Measurements from ENCODE around the gene ARID3A. TPM values are rescaled to one million over a fixed set of nuclear protein-coding genes. Genes with fewer than 3 reads are reported as not detected.

ARID3A gene
- total RNA-seq, 1 donor from 2014 or later = 149 TPM

- H3K4me1 Mint-ChIP-seq (ENCODE audit: low read depth) = no peaks in the 10 kb centered on the region
- no peak for TF ChIP-seq CTCF (IDR thresholded peaks at IDR 0.05; ENCODE audit: unreplicated experiment)
- no peak overlapping the region for H3K4me3 Mint-ChIP-seq (ENCODE audit: low read depth)
- H3K27ac Mint-ChIP-seq = no peak overlapping the region
- H3K36me3 Mint-ChIP-seq (ENCODE audit: insufficient read depth) = peaks cover 5% of the 10 kb centered on the region
- DNase-seq (ENCODE audit: low spot score, unreplicated experiment) = no peak
- no peaks in the 10 kb centered on the region for H3K9me3 Mint-ChIP-seq (ENCODE audit: low read depth)
- peaks cover 8% of the 10 kb centered on the region for H3K27me3 Mint-ChIP-seq
These were observed 81.8 kb downstream of the ARID3A start for GRCh38 chr19:1007399-1008251.

GRCh38 chr19:1008268-1009040 is 82.6 kb downstream of the ARID3A start:
- Mint-ChIP-seq H3K4me1 (ENCODE audit: low read depth) (no peaks in the 10 kb centered on the region), H3K27ac (no peak overlapping the region)
- no peak for DNase-seq (ENCODE audit: low spot score, unreplicated experiment)

GRCh38 chr19:1009041-1009980 is 83.5 kb downstream of the ARID3A start:
- peaks cover 3% of the 10 kb centered on the region for H3K27me3 Mint-ChIP-seq
- H3K4me3 Mint-ChIP-seq (ENCODE audit: low read depth) = no peak overlapping the region
- H3K36me3 Mint-ChIP-seq (ENCODE audit: insufficient read depth) = peaks cover 5% of the 10 kb centered on the region
- TF ChIP-seq CTCF (IDR thresholded peaks at IDR 0.05; ENCODE audit: unreplicated experiment) = no peak
- H3K27ac Mint-ChIP-seq = no peak overlapping the region
- no peaks in the 10 kb centered on the region for H3K9me3 Mint-ChIP-seq (ENCODE audit: low read depth)
- H3K4me1 Mint-ChIP-seq (ENCODE audit: low read depth) = no peaks in the 10 kb centered on the region
- no peak for DNase-seq (ENCODE audit: low spot score, unreplicated experiment)

More at GRCh38 chr19:1008268-1009040, 82.6 kb downstream of the ARID3A start:
- H3K4me3 Mint-ChIP-seq (ENCODE audit: low read depth) = no peak overlapping the region
- TF ChIP-seq CTCF (IDR thresholded peaks at IDR 0.05; ENCODE audit: unreplicated experiment) = no peak
- H3K36me3 Mint-ChIP-seq (ENCODE audit: insufficient read depth) = peaks cover 5% of the 10 kb centered on the region
- H3K9me3 Mint-ChIP-seq (ENCODE audit: low read depth) = no peaks in the 10 kb centered on the region
- H3K27me3 Mint-ChIP-seq = peaks cover 5% of the 10 kb centered on the region

GRCh38 chr19:1009981-1010538 is 84.2 kb downstream of the ARID3A start:
- H3K36me3 Mint-ChIP-seq (ENCODE audit: insufficient read depth) = peaks cover 5% of the 10 kb centered on the region
- TF ChIP-seq CTCF (IDR thresholded peaks at IDR 0.05; ENCODE audit: unreplicated experiment) = no peak
- H3K4me1 Mint-ChIP-seq (ENCODE audit: low read depth) = no peaks in the 10 kb centered on the region
- no peak overlapping the region for H3K27ac Mint-ChIP-seq
- no peak for DNase-seq (ENCODE audit: low spot score, unreplicated experiment)
- H3K4me3 Mint-ChIP-seq (ENCODE audit: low read depth) = no peak overlapping the region
- H3K27me3 Mint-ChIP-seq = peaks cover 2% of the 10 kb centered on the region
- no peaks in the 10 kb centered on the region for H3K9me3 Mint-ChIP-seq (ENCODE audit: low read depth)
